PC-3 (cell line): ENCODE measurements around the gene PSRC1.

Source experiments
- CTCF ChIP-seq: fragments of 300-600 bp; sonication (generic); conservative IDR thresholded peaks from 2 replicates; pipeline ENCODE4 v1.5.1; 2017; ENCODE audit warnings: antibody characterized with exemption, low read depth, mild to moderate bottlenecking, low read length
- EZH2 ChIP-seq: fragments of 300-600 bp; sonication (generic); IDR thresholded peaks from one replicate; pipeline ENCODE4 v1.6.1; 2017; ENCODE audit warnings: antibody characterized with exemption, mild to moderate bottlenecking, low read length; ENCODE audit not compliant: unreplicated experiment

- TF ChIP-seq CTCF (no peak), EZH2 (no peak)
Measured at GRCh38 chr1:109267743-109268300, 15.1 kb downstream of the PSRC1 start.
